Body of pancreas (tissue), 4 donors: ENCODE measurements around the gene IL2RA. TPM values are rescaled to one million over a fixed set of nuclear protein-coding genes. Genes with fewer than 3 reads are reported as not detected.

Experiments used
- ATAC-seq: fragments of 150-250 bp; one replicate; pipeline ENCODE4 v1.9.1; 2016
- DNase-seq, 4 donors: peaks; one replicate each; pipeline ENCODE4 v3.0.0-alpha.2; 2019
- H3K27ac ChIP-seq, 4 donors: fragments of 200-600 bp; sonication (generic); 1 replicate in 3 of 4; 2 replicates in 1 of 4; pipeline versions ENCODE4 v1.5.1 to v1.6.1; 2016 to 2019; ENCODE audit warnings: mild to moderate bottlenecking in 1 of 4, mixed read lengths in 1 of 4, moderate library complexity in 1 of 4
- H3K27me3 ChIP-seq, 2 donors: fragments of 200-600 bp; sonication (generic); one replicate each; pipeline ENCODE4 v1.6.0; 2016; ENCODE audit warnings: mild to moderate bottlenecking in 1 of 2
- H3K36me3 ChIP-seq, 2 donors: fragments of 200-600 bp; sonication (generic); replicated peaks in 1 of 2; 2 replicates each; pipeline ENCODE4 v1.5.1; 2016; ENCODE audit warnings: low read depth in 2 of 2; ENCODE audit not compliant: insufficient read depth in 1 of 2
- H3K4me1 ChIP-seq: fragments of 200-600 bp; sonication (generic); one replicate; pipeline ENCODE4 v1.6.0; 2016
- H3K4me3 ChIP-seq, 2 donors: fragments of 200-600 bp; sonication (generic); 1 replicate in 1 of 2; 2 replicates in 1 of 2; pipeline ENCODE4 v1.5.1; 2016 to 2019
- H3K9me3 ChIP-seq, 3 donors: fragments of 200-600 bp; sonication (generic); 1 replicate in 2 of 3; 2 replicates in 1 of 3; pipeline ENCODE4 v1.5.1; 2016
- CTCF ChIP-seq, 7 experiments: fragments of 450-650 bp in 4 of 7; fragments of 200-600 bp in 3 of 7; sonication (generic) in 3 of 7; IDR thresholded peaks; one replicate each; pipeline ENCODE4 v1.5.1; 2016 to 2019; ENCODE audit warnings: antibody characterized with exemption in 7 of 7
- POLR2A ChIP-seq, 3 donors: fragments of 450-650 bp; IDR thresholded peaks; one replicate each; pipeline ENCODE4 v1.6.1; 2016; ENCODE audit warnings: antibody characterized with exemption in 3 of 3, mild to moderate bottlenecking in 2 of 3
- WGBS, 2 donors: methylation state at CpG; one replicate each; pipeline ENCODE4 v1.1.5; 2017; 5-methylcytosine and 5-hydroxymethylcytosine counted together
- intact Hi-C: fragments of 100-400 bp; cut with DNase I; formaldehyde crosslinking; loops from one replicate; pipeline ENCODE4 v1.15.1; 2023
- total RNA-seq, 2 donors: library from RNA; depleted of rRNA; stranded (reverse); fragments of >200 nt; gene quantifications; one replicate each; pipeline ENCODE4 v1.1.0, GENCODE V29; 2016

The IL2RA gene
- total RNA-seq, 2 donors from 2014 or later: 0.52 to 0.99 TPM

GRCh38 chr10:6083523-6084475 is 21.6 kb upstream of the IL2RA start:
- TF ChIP-seq POLR2A (IDR thresholded peaks at IDR 0.05): no peak
- TF ChIP-seq CTCF (IDR thresholded peaks at IDR 0.05): no peak
- no peak for ATAC-seq
- H3K4me1 ChIP-seq: peaks cover 17% of the 10 kb centered on the region
- no peak for DNase-seq
- H3K36me3 ChIP-seq: no peaks in the 10 kb centered on the region
- H3K9me3 ChIP-seq: no peaks in the 10 kb centered on the region
- intact Hi-C loops: no loop called here
- H3K27ac ChIP-seq: no peak overlapping the region
- WGBS, 2 donors: 44 to 51% methylated on average over 17 of the region's 17 CpGs
- no peaks in the 10 kb centered on the region for H3K27me3 ChIP-seq
- no peak overlapping the region for H3K4me3 ChIP-seq

GRCh38 chr10:6082496-6083395 is 20.6 kb upstream of the IL2RA start:
- Histone ChIP-seq H3K4me3 (no peak overlapping the region), H3K36me3 (no peaks in the 10 kb centered on the region), H3K27ac (no peak overlapping the region), H3K27me3 (no peaks in the 10 kb centered on the region), H3K9me3 (no peaks in the 10 kb centered on the region), H3K4me1 (peaks cover 12% of the 10 kb centered on the region)
- no peak for DNase-seq
- ATAC-seq: no peak
- intact Hi-C loops: no loop called here
- TF ChIP-seq CTCF (IDR thresholded peaks at IDR 0.05) (no peak), POLR2A (IDR thresholded peaks at IDR 0.05) (no peak)
- WGBS, 2 donors: 80 to 83% methylated on average over 9 of the region's 9 CpGs

- Histone ChIP-seq H3K9me3 (no peaks in the 10 kb centered on the region), H3K36me3 (no peaks in the 10 kb centered on the region), H3K27me3 (no peaks in the 10 kb centered on the region), H3K4me1 (peaks cover 4% of the 10 kb centered on the region), H3K4me3 (no peak overlapping the region), H3K27ac (no peak overlapping the region)
- TF ChIP-seq CTCF (IDR thresholded peaks at IDR 0.05): no peak
- TF ChIP-seq POLR2A (IDR thresholded peaks at IDR 0.05): no peak
- no peak for ATAC-seq
- no peak for DNase-seq
- WGBS, 2 donors: 80 to 81% methylated on average over 4 of the region's 4 CpGs
- intact Hi-C loops: no loop called here
Measured at GRCh38 chr10:6080417-6080973, 18.3 kb upstream of the IL2RA start.

- 87 to 100% methylated on average over 4 of the region's 4 CpGs for WGBS, 2 donors
- H3K4me1 ChIP-seq: peaks cover under 1% of the 10 kb centered on the region
- no peak for DNase-seq
- H3K27me3 ChIP-seq: no peaks in the 10 kb centered on the region
- TF ChIP-seq CTCF (IDR thresholded peaks at IDR 0.05): no peak
- no peak for TF ChIP-seq POLR2A (IDR thresholded peaks at IDR 0.05)
- H3K27ac ChIP-seq: no peak overlapping the region
- H3K4me3 ChIP-seq: no peak overlapping the region
- H3K36me3 ChIP-seq: no peaks in the 10 kb centered on the region
- intact Hi-C loops: no loop called here
- H3K9me3 ChIP-seq: no peaks in the 10 kb centered on the region
- ATAC-seq: no peak
Measured at GRCh38 chr10:6079044-6079443, 16.9 kb upstream of the IL2RA start.
